8988T (cell line): ENCODE data around the gene CUL4B.
"Not testable (repeated sequence)": the region's sequence is repeated elsewhere in the genome, so short reads cannot be mapped to it uniquely, and the experiment has no call there.

Experiments used
- DNase-seq: peaks from one replicate; pipeline ENCODE4 v3.0.0; 2011

The CUL4B gene

DNA sequence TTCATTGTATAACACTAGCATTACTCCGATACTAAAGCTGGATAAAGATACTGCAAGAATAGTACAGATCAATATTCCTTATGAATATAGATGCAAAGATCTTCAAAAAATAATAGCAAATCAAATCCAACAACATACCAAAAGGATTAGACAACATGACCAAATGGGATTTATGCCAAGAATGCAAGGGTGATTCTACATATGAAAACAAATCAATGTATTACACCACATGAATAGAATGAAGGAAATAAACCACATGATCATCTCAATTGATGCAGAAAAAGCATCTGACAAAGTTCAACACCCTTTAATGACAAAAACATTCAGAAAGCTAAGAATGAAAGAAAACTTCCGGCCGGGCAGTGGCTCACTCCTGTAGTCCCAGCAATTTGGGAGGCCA, 42.8 kb downstream of the CUL4B start:
- no peak for DNase-seq

DNA sequence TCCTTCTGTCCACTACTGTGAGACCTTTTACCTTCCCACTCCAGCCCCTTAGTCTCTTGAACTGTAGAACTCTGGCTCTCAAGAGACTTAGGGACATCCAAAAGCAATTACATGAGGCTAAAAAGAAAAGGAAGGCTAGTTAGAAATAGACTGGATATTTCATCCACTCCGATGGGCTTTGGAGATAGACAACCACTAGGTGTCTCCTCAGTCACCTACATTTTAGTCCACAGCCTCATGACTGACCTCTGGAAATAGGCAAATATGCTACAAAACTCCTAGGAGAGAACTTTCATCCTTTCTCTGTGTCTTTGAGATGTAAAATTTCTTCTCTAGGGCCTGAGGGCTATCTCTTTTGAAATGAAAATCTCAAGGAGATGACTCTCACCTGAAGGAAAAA, 46.5 kb downstream of the CUL4B start:
- DNase-seq: no peak

DNA sequence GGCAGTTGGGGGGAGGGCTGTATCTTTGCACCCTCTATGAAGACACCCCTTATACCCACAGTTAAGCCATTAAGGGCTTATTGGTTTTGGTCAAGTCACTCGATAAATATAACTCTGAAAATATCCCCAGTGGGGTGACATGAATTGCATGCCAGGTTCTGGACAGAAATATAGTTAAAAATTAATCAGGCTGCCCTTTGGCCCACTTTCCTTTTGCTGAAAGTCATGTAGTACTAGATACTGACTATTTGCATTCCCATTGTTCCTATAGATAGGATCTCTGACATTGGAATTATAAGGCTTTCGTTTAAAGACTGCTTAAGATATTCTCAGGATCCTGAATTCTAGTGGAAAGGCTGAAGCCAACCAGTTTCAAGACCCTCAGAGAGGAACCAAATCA, 48.1 kb downstream of the CUL4B start:
- DNase-seq: no peak

DNA sequence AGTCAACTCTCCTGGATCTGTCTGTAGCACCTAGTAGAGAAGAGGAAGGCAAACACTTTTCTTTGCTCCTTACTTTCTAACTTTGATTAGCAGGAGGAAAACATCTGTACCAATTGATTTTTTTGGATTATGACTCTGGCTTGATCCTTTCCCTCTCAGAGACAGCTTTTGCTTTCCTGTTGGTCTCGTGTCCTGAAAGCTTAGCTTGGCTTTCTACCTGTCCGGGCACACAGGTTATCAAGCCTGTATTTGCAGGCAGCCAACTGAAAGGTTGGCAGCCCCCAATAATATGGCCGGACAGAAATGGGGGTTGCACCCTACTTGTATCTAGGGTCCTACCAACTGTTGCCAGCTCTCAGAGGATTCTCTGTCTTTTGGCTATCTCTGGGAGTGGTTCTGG, 48.5 kb downstream of the CUL4B start:
- no peak for DNase-seq

DNA sequence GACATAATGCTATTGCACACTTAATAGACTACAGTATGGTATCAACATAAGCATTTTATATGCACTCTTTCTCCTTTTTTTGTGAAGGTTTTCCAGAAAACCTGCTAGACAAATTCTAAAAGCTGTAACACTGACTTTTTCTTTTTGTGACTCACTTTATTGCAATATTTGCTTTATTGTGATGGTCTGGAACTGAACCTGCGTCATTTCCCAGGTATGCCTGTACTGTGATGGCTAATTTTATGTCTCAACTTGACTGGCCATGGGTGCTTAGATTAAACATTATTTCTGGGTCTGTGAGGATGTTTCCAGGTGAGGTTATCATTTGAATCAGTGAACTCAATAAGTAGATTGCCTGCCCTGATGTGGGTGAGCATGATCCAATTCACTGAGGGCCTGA, 56.2 kb downstream of the CUL4B start:
- no peak for DNase-seq

DNA sequence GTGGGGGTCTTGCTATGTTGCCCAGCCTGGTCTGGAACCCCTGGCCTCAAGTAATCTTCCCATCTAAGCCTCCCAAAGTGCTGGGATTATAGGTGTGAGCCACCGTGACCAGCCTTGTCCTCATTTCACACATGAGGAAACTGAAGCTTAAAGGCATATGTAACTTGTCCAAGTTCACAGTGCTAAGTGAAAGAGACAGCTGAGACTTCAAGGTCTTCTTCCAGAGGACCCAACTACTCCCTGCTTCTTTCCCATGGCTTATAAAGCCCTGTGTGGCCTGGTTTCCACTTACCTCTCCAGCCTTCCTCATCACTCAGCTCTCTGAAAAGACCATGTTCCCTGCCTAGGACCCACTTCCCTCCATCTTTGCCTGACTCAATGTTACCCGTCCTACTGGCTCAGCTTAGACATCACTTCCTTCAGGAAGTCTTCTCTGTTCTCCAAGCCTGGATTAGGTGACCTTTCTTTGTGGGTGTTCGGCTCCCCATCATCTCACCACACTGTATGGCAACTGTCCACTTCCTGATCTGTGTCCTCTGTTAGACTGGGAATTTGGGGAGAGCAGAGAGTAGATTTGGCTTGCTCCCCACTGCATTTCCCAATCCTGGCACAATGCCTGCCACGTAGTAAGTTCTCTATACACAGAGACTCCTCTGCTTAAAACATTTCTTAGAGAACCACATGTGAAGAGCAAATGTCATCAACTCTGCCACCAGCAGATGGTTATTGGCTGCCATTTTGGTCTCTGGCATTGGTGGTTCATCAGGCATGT, 61.3 kb downstream of the CUL4B start:
- DNase-seq: no peak

DNA sequence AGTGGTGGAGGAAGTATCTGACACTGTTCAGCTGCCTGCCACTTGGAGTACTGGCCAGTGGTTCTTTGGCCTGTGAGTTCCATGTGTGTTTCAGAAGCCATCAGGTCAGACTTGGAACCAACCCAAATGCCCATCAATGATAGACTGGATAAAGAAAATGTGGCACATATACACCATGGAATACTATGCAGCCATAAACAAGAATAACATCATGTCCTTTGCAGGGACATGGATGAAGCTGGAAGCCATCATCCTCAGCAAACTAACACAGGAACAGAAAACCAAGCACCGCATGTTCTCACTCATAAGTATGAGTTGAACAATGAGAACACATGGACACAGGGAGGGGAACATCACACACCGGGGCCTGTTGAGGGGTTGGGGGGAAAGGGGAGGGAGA, 70.6 kb downstream of the CUL4B start:
- not testable (repeated sequence) for DNase-seq

DNA sequence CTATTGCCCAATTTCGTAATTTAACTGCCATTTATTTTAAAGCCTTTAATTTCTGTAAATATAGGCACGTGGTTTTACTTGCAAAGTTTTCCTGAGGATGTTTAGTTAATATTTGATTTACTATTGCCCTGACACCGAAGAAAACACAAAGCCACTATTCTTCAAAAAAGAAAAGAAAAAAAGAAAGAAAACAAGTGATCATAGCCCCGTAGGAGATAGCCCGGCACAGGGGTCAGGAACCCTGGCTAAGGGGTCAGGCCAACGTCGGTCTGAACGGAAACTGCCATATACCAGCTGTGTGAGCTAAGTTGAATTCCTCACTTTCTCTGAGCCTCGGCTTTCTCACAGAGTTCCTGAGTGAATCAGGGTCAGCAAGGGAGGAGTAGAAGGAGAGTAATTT, 74.0 kb downstream of the CUL4B start:
- no peak for DNase-seq

DNA sequence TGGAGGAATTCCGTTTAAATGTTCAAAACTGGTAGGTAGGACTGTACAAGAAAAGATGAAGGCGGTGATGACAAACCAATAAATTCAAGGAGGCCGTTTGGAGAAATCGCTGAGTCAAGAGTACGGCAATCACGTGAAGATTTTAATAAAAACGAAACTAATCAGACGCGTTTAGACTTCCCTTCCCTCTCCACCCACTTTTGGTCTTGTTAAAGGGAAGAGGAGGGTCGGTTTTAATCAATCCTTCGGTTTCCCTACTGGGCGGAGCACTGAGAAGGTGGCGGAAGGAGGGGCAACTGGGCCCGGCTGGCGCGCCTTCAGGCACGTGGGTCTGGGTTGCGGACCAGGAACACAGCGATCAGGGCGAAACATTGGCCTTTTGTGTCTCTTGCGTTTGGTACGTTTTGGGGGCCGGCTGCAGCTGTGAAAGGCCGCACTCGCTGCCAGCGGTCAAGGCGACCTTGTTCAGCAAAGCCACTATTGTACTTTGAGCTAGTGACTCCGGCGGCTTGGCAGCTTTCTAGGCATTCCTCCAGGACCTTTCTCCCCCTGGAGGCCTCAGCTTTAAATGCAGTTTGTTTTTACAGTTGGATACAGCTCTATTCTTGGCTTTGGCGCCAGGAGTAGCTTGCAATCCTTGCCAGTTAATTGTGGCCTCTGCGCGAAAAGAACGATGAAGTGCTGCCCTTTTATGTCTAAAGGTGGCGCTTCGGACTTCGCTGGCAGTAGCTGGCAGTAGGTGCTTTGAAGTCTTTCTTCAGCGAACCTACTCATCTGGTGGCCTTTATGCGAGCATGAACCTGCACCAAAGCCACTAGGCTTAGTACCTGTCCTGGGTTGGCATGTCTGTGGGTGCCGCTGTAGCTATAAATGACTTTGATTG, 74.9 kb downstream of the CUL4B start:
- peak; percentile 24 for DNase-seq

DNA sequence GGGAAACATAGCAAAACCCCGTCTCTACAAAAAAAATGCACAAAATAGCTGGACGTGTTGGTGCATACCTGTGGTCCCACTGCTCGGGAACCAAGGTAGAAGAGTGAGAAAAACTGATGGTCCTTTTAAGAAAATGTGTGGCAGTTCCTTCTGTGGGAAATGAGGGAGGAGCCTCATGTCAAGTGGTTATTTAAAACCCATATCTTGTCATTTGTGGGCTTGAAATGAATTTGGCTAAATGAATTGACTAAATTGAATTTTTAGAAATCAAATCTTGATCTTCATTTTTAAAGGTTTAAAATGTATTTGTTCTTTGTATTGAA, 75.5 kb downstream of the CUL4B start:
- no peak for DNase-seq

DNA sequence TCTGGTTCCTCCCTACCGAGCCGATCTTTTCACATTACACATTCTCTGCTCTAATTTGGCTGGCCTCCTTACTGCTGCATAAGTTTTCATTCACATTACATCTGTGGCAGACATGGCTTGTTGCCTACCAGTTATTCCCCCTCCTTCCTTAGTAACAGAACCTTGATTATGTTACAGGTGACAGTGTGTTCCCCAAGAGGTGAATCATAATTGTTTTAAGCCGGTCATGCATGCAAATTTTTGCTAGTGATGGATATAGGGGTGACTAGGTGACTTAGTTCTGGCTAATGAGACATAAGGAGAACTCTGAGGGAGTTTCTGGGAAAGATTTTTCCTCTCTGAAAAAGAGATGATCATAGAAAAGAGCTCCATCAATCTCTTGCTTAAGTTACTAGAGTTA, 83.3 kb downstream of the CUL4B start:
- no peak for DNase-seq

DNA sequence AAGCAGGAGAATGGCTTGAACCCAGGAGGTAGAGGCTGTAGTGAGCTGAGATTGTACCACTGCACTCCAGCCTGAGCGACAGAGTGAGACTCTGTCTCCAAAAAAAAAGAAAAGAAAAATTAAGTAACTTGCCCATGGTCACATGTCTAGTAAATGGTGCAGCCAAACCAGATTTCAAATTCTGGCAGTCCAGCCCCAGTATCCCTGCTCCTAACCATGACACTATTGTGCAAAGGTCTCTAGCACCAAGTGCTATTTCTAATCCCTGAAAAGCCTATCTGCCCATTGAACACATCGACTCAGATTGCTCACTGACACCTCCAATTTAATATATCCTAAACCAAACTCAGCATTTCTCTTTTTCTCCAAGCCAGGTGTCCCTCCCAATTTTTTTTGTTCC, 84.0 kb downstream of the CUL4B start:
- DNase-seq: no peak

DNA sequence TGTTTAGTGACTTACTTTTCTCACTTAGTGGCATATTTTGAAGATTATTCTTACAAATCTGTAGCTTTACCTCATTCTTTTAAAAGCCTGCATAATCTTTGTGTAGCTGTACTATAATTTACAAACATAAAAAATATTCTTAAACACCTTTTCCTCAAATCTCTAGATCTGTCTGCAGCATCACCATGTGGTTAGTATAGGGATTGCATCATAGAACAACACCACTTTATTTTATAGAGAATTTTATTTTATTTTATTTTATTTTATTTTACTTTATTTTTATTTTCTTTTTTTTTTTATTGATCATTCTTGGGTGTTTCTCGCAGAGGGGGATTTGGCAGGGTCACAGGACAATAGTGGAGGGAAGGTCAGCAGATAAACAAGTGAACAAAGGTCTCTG, 85.3 kb downstream of the CUL4B start:
- DNase-seq: not testable (repeated sequence)
